ENCODE data around the gene FARSA. TPM values are rescaled to one million over a fixed set of nuclear protein-coding genes. Genes with fewer than 3 reads are reported as not detected.
A peak's percentile ranks its signal among the peaks of the same experiment; 100 is the strongest.

Gene FARSA
- total and polyA plus RNA-seq, 2 of the 4 experiments (the other 2 are of a cell fraction): 49.3 to 80.9 TPM

DNA sequence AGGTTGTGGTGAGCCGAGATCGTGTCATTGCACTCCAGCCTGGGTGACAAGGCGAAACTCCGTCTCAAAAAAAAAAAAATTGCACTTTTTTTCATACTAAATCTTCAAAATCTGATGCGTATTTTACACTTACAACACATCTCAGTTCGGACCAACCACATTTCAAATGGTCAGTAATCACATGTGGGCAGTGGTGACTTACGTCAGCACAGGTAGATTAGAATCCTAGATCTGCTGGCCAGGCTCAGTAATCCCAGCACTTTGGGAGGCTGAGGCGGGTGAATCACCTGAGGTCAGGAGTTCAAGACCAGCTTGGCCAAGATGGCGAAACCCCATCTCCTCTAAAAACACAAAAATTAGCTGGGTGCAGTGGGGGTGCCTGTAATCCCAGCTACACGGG is 1.6 kb upstream of the FARSA start:
- ChIA-PET CTCF (no interaction called here), POLR2A (ENCODE audit: unreplicated experiment) (no interaction called here)
- no peak overlapping the region for H3K4me2 ChIP-seq (ENCODE audit: low read depth, low read length)
- H4K8ac ChIP-seq (ENCODE audit: low read depth in 2 of 2, low read length in 2 of 2): no peak overlapping the region
- no TSS peak for BruUV-seq (replicated peaks)
- no peak overlapping the region for H4K5ac ChIP-seq (ENCODE audit: low read depth, low read length)
- no peak overlapping the region for H3K23ac ChIP-seq (ENCODE audit: low read depth, low read length)
- H3K27me3 ChIP-seq (ENCODE audit: control insufficient read depth, insufficient read depth, low read length): no peaks in the 10 kb centered on the region
- H3K4me1 ChIP-seq (ENCODE audit: control insufficient read depth, insufficient read depth, low read length): peaks cover 13% of the 10 kb centered on the region
- H3K79me1 ChIP-seq (ENCODE audit: low read depth in 1 of 2, low read length in 2 of 2): peaks cover 5 to 48% of the 10 kb centered on the region in 2 experiments; a peak in 3 of 4 replicates
- no peak overlapping the region for H2BK120ac ChIP-seq (ENCODE audit: low read depth, low read length)
- H3K4me3 ChIP-seq (ENCODE audit: insufficient read depth, low read depth, low read length): no peak overlapping the region
- intact Hi-C loops (cut with micrococcal nuclease) (no loop called here), in situ Hi-C loops (cut with MboI; ENCODE audit: low sequenced_read_pairs) (no loop called here), dilution Hi-C loops (cut with HindIII; ENCODE audit: low sequenced_read_pairs, unreplicated experiment) (no loop called here)
- no peak overlapping the region for H2AFZ ChIP-seq (replicated peaks; ENCODE audit: low read length, poor library complexity)
- peaks cover 15% of the 10 kb centered on the region for H3K9me1 ChIP-seq (ENCODE audit: insufficient read depth, low read length)
- no peak overlapping the region for H3K9ac ChIP-seq (ENCODE audit: low read depth, low read length)
- H4K91ac ChIP-seq (ENCODE audit: insufficient read depth, low read depth, low read length): no peak overlapping the region
- H3K9me3 ChIP-seq (ENCODE audit: control insufficient read depth, insufficient read depth, low read length): no peaks in the 10 kb centered on the region
- TF ChIP-seq NFE2L2 (IDR thresholded peaks at IDR 0.05; ENCODE audit: low read depth, low read length): no peak
- TF ChIP-seq MXI1 (IDR thresholded peaks at IDR 0.05; ENCODE audit: borderline replicate concordance, low read depth, low read length): no peak
- no peak for TF ChIP-seq BHLHE40 (IDR thresholded peaks at IDR 0.05; ENCODE audit: low read depth, low read length)
- DNase-seq (no peak), ATAC-seq (ENCODE audit: low read depth) (no peak)
- no peak overlapping the region for H2BK5ac ChIP-seq (ENCODE audit: low read depth, low read length, poor library complexity, severe bottlenecking)
- H2BK15ac ChIP-seq (ENCODE audit: low read depth, low read length): no peak overlapping the region
- H4K20me1 ChIP-seq (ENCODE audit: insufficient read depth, low read length): peaks cover 34% of the 10 kb centered on the region
- peaks cover 12% of the 10 kb centered on the region for H3K36me3 ChIP-seq (ENCODE audit: control insufficient read depth, insufficient read depth, low read length)
- WGBS, 2 experiments (ENCODE audit: extremely low coverage in 2 of 2, insufficient read length in 1 of 2): 100% methylated on average over 1 of the region's 10 CpGs; no CpG with 5 or more reads in 1 of the 2 experiments
- H3K27ac ChIP-seq (ENCODE audit: insufficient read depth, low read length): no peak overlapping the region
- no peak overlapping the region for H2AK5ac ChIP-seq (ENCODE audit: low read depth, low read length)
- no peak overlapping the region for H3K4ac ChIP-seq (ENCODE audit: low read depth, low read length)
- H3K18ac ChIP-seq (ENCODE audit: low read depth, low read length): no peak overlapping the region
- H3K14ac ChIP-seq (replicated peaks; ENCODE audit: low read depth, low read length): no peak overlapping the region
- H3K56ac ChIP-seq (ENCODE audit: extremely low read depth, insufficient read depth, low read length): no peak overlapping the region
- no peak overlapping the region for H2BK20ac ChIP-seq (ENCODE audit: low read depth, low read length)
- peak overlapping the region; percentile 22 for H2AK9ac ChIP-seq (replicated peaks; ENCODE audit: low read depth, low read length, poor library complexity)

Measured in IMR-90 (cell line).